GM18873 (cell line): Measurements from ENCODE around the gene SLC1A3.
"Not testable (repeated sequence)": the region's sequence is repeated elsewhere in the genome, so short reads cannot be mapped to it uniquely, and the experiment has no call there.

ENCODE experiments used
- ATAC-seq: cut with Tn5 transposase; IDR thresholded peaks from one replicate; pipeline ENCODE4 v1.9.1; 2021; ENCODE audit warnings: mild to moderate bottlenecking, moderate library complexity, moderate number of reproducible peaks; ENCODE audit not compliant: unreplicated experiment, low FRiP score

Gene SLC1A3

DNA sequence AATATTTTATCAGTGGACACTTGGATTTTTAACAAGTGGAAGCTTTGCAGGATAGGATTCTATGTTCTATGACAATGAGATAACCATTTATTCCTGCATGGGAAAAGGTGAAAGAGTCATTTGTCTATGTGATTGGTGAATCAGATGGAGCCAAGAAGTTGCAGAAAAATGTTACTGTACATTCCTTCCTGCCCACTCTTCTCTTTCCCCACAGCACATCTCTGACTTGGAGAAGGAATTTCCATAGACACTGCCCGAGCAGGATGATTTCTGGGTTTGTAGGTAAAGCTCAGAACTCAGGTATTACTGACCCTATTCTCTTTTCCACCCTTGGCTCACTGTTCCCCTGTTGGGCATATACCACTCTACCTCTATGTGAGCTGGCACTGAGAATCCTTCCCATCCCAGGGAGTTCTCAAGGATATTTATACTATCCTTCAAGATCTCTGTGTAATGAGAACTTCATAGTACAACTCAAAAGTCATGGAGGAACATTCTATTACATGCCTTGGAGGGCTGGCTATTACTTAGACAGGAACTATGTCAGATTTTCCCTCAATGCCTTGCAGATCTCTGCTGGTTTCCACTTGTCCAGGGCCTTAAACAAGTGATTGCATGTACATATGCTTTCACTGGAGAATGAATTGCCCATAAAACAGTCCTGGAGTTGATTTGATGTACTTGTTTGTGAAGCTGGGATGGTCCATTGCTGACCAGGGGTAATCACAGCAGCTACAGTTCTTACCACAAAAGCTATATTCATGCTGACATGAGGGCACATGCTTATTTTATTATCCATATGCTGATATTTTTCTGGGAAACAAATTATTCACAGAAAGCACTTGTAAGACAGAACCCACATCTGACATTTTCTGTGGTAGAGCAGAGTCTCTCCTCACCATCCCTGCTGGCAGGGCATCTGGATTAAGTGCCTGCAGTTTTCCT, 24.1 kb downstream of the SLC1A3 start:
- ATAC-seq = no peak

DNA sequence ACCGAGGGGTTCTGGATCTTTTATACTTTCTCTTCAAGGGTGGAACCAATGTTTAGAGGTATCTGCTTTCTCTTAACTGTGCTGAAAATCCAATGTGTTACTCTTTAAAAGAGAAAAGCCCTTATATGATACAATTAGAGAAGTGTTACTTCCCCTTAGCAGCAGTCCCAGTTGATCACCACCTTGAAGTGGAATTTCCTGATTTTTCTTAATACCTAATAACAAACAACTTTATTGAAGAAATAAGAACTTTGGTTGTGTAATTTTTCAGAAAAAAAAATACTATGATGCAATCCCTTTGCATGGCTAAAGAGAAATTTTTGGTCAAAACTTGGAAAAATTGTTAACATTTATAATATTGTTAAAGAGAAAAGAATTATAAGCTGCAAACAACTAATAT, 24.7 kb downstream of the SLC1A3 start:
- no peak for ATAC-seq

DNA sequence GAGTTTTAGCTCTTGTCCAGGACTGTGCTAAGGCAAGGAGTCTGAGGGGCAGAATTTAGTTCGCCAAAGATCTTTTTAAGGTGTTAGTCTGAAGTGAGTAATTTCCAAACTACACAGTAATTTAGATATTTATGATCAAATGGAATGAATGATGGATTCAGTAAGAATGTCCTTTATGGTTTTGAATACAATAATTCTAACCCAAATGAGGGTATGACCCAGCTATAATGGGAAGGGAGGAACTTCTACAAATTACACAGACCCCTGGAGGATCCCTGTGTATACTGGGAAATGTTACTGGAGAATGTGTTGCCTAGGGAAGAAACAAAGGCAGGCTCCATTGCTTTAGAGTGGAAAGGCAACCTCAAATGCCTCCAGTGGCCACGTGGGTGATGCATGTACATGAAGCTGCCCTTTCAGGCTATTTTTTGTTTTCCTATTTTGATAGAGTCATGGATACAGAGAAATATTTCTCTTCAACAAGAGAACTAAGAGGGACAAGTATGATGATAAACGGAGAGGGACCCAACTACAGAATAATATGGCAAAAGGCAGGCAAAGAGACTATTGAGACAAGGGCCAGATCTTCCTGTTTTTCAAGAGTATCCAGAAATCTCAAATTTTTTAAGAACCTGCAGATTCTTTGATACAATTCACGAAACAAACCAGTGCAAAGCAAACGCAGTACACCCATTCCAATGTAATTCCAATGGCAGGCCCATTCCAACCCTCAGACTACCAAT, 25.4 kb downstream of the SLC1A3 start:
- ATAC-seq = no peak

DNA sequence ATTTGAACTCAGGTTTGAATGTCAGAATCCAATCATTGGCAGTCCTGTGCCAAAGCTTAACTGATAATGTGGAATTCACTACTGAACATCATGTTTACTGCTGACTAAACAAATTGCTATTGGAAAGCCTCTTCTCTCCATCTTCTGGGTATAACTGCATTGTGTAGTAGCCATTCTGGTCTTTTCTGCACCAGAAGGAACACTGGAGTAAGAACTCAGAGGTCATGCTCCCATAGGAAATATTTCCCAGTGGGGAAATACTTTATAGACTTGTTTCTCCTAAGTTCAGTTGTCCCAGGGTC, 25.9 kb downstream of the SLC1A3 start:
- ATAC-seq = no peak

DNA sequence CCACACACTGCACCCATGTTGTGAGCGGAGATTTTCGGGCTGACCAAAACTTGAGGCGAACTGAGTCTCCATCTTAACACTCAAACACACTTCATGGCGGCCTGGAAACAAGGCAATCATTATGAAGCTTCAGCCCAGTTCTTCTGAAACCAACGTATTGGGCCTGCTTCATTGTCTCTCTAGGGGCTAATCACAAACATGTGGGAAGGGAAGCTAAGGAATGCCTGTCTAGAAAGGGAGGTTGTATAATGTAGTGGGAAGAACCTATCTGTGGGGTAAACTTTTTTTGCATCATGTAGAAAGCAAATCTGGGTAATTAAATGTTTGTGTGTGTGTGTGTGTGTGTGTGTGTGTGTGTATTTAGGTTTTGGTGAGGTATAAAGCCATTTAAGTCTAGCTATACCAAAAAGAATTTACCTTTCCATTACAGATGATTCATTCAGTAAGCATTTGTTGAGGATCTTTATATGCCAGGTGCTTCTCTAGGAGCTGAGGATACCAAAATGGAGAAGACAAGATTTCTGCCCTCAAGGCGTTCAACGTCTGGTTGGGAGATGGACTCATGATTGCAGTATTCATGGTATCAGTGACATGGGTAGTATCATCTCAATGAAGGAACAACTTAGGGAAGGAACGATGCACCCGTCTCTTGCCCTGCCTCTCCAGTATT, 29.4 kb downstream of the SLC1A3 start:
- no peak for ATAC-seq

DNA sequence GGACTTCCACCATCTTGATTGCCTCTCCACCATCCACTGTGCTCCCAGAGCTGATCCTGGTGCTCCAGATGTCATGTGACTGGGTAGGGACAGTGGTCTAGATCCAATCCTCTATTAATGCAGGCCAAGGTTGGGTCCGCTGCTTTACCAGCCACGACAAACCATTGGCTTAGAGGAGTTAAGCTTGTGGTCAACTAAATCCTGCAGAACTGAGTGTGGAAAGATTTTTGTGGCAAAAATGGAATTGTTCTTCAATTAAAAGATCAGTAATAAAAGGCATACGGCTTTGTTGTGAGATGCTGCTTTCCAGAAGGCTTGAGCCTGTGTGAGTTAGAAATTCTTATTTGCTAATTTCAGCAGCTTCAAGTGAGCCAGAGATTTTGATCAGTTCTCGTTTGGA, 30.7 kb downstream of the SLC1A3 start:
- no peak for ATAC-seq

DNA sequence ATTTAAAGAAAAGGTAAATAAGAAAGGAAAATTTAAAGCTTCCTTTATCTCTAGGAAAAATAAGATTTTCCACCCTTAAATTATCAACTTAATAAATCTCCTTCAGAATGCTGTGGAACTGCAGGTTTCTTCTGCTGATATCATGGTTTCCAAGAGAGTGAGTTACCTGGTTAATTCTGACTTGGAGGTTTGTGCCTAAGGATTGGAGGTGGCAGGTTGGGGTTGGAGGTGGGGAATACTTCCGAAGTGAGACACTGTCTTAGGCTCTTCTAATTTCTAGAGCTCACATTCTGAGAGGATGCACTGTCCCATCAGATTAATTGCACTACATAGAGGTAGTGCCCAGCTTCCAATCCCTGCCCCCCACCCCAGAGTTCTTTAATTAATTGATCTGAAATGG, 31.1 kb downstream of the SLC1A3 start:
- ATAC-seq = no peak

DNA sequence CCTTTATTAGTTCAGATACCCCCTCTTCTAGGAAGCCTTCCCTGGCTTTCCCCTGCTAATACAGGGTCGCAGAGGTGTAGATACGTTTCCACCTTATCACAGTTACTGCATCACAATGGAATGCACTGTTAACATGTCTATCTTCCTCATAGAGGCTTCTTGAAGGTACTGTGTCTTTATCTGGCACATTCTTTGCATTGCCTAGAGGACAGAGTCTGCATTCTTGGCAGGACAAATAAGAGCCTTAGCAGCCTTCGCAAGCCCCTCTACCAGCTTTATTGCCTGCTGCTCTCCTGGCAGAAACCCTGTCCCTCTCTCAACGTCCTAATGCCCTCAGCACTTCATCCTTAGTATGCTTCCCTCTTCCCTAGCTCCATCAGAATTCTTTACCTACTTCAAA, 31.6 kb downstream of the SLC1A3 start:
- ATAC-seq = no peak

DNA sequence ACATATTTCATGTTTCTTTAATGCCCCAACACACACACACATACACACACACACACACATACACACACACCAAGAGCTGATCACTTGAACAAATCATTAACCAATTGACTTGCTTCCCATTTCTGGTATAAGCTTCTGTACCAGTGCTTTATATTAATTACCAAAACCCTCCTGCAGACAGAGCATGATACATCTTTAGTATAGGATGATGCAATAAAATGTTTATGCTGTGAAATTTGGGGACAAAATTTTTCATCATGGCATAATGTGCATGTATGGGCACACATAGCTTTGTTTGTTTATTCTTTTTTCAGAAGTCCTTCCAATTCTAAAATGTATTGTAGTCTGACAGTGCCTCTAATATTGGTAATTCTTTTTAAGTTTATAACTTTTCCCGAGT, 34.5 kb downstream of the SLC1A3 start:
- ATAC-seq = no peak

DNA sequence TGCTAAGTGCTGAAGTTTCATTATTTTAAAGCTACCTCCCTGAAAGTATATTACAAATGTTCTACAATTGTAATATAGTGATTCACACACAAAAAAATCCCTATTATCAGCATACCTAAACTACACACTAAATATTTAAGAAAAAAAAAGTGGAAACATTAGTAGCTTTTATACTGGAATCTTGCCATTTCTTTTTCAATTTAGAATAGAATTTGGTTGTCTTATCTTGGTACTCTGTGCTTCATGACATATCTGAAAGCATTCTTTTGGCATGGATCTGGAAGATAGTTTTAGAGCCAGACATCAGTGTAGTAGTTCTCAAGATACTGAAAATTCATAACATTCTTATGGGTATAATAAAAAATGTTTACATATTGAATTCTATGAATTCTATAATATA, 35.0 kb downstream of the SLC1A3 start:
- ATAC-seq = no peak

DNA sequence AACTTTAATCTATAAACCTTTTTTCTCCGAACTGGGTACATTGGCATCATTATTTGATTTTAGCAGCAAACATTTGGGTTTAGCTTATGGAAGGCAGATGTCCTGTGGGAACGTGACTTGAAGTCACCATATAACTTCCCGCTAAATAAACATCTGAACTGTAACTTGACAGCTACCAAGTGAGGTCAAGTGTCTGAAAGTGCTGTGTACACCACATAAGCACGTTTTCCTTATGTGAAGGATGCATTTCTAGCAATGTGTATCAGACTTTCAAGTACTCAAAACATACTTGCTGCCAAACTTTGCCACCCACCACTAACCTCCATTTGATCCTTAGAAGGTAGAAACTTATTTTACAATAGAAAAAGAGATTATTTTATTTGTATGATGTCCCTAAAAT, 35.7 kb downstream of the SLC1A3 start:
- no peak for ATAC-seq

DNA sequence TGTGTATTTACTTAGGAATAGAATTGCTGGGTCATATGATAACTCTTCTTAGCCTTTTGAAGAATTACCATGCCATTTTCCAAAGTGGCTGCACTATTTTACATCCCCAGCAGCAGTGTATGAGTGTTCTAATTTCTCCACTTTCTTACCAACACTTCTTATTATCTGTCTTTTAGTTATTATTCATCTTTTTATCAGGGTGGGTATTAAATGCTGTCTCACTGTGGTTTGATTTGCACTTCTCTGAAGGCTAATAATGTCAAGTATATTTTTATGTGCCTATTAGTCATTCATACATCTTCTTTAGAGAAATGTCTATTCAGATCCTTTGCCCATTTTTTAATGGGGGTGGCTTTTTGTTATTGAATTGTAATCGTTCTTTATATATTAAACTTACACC, 36.8 kb downstream of the SLC1A3 start:
- ATAC-seq = no peak

DNA sequence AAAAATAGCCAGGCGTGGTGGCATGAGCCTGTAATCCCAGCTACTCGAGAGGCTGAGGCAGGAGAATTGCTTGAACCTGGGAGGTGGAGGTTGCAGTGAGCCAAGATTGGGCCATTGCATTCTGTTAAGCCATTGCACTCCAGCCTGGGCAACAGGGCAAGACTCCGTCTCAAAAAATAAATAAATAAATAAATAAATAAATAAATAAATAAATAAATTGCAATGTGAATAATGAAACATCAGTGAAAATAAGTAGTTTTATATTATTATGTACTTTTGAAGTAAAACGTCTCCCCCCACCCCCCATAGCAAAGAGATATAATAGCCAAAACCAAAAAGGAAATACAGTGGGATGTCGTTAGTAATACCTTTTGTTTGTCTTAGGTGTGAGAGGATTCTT, 37.4 kb downstream of the SLC1A3 start:
- not testable (repeated sequence) for ATAC-seq

DNA sequence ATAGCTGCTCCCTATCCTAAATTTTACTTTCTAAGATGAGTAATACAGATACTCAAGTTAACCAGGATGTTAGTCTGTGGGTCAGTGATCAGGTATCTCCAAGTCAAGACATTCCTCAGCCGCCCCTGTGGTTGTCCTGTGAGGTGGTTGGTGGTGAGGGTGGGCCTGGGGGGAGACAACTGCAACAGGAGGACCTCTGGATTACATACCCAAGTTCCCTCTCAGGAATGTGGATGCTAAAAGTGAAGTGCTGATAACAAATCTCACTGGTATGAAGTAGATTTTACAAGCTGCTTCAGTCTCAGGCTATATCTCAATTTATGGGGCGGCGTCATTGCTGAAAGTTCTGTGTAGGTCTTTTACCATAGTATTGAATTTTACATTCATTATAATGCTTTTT, 38.3 kb downstream of the SLC1A3 start:
- ATAC-seq = no peak

DNA sequence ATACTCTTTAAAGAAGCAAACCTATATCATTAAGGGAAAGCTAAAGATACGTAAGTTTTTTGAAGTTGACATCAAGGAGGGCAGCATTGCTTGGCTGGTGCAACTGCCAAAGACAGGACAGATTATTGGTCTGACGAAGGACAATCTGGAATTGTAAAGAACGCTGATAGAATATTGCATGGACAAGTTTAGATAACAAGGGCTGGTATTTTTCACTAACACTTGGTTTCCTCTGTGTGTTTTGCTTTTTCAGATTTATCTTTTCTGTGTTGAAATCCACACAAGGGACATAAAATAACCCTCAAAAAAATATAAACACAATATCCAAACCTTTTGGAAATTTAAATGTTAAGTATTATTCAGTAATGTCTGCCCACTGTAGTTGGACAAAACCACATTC, 39.7 kb downstream of the SLC1A3 start:
- ATAC-seq = no peak

DNA sequence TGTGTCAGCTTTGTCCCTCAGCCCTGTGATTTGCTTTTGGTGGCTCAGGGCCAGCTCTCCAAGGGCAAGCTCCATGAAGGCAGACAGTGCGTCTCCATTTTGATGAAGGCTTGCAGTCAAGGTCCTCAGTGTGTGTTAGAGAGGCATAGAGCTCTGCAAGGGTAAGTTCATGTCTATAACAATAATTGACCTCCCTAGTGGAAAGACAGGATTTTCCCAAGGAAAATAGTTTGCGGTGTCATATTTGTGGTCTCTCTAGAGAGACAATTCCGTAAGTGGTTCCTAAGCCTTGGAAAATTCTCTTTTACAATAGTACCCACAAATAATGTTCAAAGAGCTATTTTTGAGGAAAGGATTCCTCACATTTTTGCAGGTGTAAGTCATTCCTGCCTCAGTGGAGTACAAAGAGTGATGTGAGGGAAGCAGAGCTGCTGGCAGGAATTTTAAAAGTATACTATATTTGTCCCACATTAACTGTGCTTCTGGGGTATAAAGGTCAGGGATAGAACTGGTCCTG, 40.2 kb downstream of the SLC1A3 start:
- ATAC-seq = no peak

DNA sequence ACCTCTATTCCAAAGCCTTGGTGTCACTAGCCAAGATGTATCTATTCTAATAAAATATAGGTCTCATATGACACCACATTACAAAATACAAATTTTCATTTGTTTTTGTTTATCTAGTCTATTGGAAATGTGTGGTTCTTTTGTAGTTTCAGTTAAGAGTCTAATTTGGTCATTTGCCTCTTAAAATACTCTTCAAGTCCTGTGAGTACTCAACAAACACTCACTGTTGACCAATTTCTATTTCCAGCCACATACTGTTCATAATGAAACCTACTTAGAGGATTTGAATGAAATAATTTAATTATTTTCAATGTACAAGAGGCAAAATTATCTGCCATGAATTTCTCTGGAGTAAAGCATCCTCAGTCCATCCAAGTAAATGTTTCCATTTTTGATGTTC, 40.6 kb downstream of the SLC1A3 start:
- ATAC-seq = no peak

DNA sequence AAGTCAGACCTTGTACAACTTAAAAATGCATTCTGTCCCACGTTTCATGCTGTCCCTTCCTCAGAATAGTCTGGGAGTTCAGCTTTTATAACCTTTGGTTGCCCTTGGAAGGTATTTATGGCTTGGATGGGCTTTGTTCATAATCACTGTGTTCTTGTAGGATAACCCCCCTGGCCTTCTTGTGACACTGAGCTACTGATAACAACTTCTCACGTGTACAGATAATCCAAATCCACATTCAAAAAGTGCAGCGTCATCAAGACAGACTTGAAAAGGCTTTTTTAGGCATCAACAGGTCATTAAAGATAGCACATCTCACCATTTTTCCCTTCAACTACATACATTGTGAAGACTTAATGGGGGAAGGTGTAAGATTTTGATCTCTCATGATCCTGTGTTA, 42.0 kb downstream of the SLC1A3 start:
- no peak for ATAC-seq

DNA sequence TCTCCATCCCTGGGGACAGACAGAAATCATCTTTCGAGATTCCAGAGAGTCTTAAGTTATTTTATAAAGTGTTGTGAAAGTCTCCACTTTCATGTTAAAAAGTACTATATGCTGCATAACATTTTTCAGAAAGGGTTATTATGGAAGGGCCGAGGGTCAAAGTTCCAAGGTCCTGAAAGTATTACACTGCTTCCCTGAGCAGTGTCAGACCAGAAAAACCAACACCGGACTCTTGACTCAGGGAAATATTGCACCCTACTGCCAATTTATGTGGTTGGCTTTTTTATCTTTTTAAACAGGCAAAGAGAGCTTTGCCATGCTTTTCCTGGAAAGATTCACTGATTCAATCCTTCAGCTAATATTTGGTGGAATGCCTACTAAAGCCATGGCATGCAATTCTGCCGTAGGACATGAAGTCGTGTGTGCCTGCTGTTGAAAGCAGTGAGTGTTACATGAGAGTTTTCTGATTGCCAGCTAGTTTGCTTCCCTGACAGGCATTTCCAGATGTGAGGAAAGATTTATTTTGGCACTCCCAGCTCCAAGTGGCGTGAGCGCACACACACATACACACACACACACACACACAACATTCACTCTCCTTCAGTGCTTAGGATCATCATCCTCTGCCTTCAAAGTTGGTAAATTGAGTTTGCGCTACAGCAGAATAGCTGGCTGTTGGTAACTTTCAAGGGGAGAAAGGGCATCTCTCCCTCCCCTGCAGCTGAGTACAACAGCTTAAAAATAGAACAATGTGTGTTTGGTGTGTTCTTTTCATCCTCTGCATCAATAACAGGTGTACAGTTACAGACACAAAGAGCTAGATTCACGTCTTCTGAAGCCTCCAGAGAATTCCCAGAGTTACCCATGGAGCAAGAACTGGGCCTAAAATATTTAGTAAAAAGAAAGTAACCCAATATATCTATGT, 45.6 kb downstream of the SLC1A3 start:
- ATAC-seq = no peak

DNA sequence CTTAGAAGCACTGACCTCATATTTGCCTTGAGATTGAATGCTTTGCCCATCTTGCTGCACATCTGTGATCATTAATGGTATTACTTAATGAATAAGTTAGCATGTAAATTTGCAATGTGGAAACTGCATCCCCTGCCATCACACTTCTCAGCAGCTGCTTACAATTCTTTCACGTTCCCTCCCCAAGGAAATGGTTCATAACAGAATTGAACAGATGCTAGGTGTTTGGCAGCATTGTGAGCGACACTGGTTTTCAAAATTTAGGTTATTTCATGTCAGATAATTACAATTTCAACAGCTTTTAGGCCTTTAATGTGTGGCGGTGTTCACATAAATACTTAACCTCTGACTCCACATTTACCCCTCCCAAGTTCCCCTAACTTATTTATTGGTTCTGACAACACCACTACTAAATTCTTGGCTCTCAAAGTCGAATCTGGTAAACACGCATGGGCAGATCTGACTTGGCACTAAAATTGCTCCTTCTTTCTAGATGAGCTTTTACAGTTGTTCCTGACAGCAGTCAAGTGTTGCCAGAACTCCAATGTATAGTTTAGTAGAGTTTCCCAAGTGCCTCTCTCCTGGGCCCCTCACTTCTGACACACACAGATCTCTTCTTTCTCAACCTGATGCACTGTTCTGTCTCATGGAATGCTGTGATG, 46.8 kb downstream of the SLC1A3 start:
- ATAC-seq = no peak
